PC-3 (cell line): ENCODE measurements around the gene TINCR.

ENCODE experiments used
- CTCF ChIP-seq: fragments of 300-600 bp; sonication (generic); conservative IDR thresholded peaks from 2 replicates; pipeline ENCODE4 v1.5.1; 2017; ENCODE audit warnings: antibody characterized with exemption, low read depth, mild to moderate bottlenecking, low read length
- EZH2 ChIP-seq: fragments of 300-600 bp; sonication (generic); IDR thresholded peaks from one replicate; pipeline ENCODE4 v1.6.1; 2017; ENCODE audit warnings: antibody characterized with exemption, mild to moderate bottlenecking, low read length; ENCODE audit not compliant: unreplicated experiment

DNA sequence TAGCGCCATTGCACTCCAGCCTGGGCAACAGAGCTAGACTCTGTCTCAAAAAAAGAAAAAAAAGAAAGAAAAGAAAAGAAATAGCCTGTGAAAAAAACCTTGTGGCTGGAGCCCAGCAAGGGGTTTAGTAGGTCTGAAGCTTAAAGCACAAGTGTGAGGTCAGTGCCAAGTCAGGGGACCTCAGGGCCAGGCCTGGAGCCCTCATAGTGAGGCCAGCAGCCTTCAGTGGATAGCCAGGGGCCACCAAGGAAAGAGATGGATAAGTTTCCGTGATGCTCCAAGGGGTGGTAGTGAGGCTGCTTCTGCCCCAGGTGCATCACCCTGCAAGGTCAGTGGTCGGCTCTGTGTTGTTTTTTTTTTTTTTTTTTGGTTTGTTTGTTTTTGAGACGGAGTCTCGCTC lies 12.9 kb downstream of the TINCR start:
- TF ChIP-seq EZH2 (no peak), CTCF (no peak)
